ENCODE data around the gene LINGO4. TPM values are rescaled to one million over a fixed set of nuclear protein-coding genes. Genes with fewer than 3 reads are reported as not detected.

The LINGO4 gene
- total RNA-seq, 2 donors from 2014 or later = 0.12 to 0.13 TPM

DNA sequence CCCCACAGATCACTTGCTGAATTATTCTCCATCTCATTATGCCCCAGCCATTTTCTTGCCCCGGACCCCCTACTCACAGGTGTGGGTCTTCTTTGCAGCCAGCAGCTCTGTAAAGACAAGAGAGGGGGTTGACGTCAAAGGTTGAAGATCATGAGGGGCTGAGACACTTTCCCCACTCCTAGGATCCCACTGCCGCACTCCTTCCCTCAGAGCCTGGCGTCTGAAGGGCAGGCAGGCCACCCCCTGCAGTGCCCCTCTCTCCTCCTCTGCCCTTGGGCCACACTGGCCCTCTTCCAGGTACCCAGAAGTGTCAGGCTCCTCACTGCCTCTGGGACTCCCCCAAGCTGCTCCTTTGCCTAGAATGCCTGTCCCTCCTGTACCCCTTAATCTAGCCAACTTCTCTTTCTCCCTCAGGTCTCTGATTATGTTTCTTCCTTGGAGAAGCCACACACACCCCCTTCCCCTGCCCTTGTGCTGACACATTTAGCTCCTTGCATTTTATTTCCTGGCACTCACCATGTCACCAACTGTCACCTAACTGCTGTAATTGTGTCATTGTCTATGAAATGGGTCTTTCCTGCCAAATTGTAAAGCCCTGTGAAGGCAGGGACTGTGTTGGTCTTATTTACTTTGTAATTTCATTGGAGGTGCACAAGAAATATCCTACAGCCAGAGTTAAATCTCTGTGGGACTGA is 24.3 kb upstream of the LINGO4 start:
- Histone ChIP-seq H3K27me3 (no peaks in the 10 kb centered on the region), H3K9me3 (no peaks in the 10 kb centered on the region), H3K4me1 (peaks cover 14% of the 10 kb centered on the region), H3K36me3 (no peaks in the 10 kb centered on the region), H3K9ac (ENCODE audit: low read depth in 2 of 2, low read length in 2 of 2) (peak overlapping the region in 1 of 2 donors; percentile 47), H3K27ac (peak overlapping the region; percentile 2), H3K4me3 (no peak overlapping the region)
- DNase-seq = no peak
- intact Hi-C loops (cut with DNase I) = loop anchor here (10.0 kb wide), 2 partner anchors 135 to 235 kb away; no protein-coding TSS in a partner anchor
- TF ChIP-seq, protein P1, sequence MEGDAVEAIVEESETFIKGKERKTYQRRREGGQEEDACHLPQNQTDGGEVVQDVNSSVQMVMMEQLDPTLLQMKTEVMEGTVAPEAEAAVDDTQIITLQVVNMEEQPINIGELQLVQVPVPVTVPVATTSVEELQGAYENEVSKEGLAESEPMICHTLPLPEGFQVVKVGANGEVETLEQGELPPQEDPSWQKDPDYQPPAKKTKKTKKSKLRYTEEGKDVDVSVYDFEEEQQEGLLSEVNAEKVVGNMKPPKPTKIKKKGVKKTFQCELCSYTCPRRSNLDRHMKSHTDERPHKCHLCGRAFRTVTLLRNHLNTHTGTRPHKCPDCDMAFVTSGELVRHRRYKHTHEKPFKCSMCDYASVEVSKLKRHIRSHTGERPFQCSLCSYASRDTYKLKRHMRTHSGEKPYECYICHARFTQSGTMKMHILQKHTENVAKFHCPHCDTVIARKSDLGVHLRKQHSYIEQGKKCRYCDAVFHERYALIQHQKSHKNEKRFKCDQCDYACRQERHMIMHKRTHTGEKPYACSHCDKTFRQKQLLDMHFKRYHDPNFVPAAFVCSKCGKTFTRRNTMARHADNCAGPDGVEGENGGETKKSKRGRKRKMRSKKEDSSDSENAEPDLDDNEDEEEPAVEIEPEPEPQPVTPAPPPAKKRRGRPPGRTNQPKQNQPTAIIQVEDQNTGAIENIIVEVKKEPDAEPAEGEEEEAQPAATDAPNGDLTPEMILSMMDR (IDR thresholded peaks at IDR 0.05) = no peak

DNA sequence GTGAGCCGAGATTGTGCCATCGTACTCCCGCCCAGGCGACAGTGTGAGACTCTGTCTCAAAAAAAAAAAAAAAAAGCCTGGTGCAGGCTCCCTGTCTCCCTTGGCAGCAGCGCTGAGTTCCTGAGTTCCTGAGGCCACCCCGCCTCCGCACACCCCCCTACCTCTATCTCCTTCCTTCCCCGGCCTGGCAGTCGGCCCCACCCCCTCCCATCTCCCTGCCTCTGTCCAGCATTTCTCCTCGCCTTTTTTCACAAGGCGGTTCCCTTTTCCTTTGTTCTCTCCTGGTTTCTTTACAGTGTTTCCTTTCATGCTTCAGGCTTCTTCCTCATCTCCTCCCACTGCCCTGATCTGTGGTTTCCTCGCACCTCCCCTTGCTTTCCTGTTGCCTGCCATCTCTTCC is 23.7 kb upstream of the LINGO4 start:
- intact Hi-C loops (cut with DNase I) = no loop called here
- H3K4me1 ChIP-seq = peaks cover 14% of the 10 kb centered on the region
- H3K9me3 ChIP-seq = no peaks in the 10 kb centered on the region
- peak; percentile 57 for DNase-seq
- peak overlapping the region; percentile 2 for H3K27ac ChIP-seq
- no peak overlapping the region for H3K9ac ChIP-seq (ENCODE audit: low read depth in 2 of 2, low read length in 2 of 2)
- TF ChIP-seq, protein P1 (IDR thresholded peaks at IDR 0.05) = no peak
- no peaks in the 10 kb centered on the region for H3K36me3 ChIP-seq
- no peak overlapping the region for H3K4me3 ChIP-seq
- no peaks in the 10 kb centered on the region for H3K27me3 ChIP-seq

DNA sequence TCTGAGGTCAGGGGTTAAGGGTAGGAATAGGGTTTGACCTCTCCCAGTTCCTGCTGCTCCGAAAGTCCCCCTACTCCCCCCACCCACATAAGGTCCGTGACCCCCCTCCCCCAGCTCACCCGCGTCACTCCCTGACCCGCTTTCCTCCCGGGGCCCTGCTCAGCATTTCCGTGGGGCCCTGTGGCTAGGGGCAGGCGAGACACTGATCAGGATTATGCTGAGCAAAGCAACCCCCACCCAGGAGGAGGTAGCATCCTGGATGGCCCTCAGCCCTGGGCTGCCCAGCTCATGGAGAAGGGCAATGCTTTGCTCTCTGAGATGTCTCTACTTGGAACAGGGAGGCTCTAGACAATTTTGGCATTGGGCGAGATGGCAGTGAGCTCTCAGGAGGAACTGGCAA is 22.6 kb upstream of the LINGO4 start:
- TF ChIP-seq, protein P1 (IDR thresholded peaks at IDR 0.05) = no peak
- Histone ChIP-seq H3K4me1 (peaks cover 14% of the 10 kb centered on the region), H3K27ac (no peak overlapping the region), H3K4me3 (no peak overlapping the region), H3K9me3 (no peaks in the 10 kb centered on the region), H3K27me3 (no peaks in the 10 kb centered on the region), H3K36me3 (no peaks in the 10 kb centered on the region), H3K9ac (ENCODE audit: low read depth in 2 of 2, low read length in 2 of 2) (no peak overlapping the region)
- DNase-seq = no peak
- intact Hi-C loops (cut with DNase I) = no loop called here

DNA sequence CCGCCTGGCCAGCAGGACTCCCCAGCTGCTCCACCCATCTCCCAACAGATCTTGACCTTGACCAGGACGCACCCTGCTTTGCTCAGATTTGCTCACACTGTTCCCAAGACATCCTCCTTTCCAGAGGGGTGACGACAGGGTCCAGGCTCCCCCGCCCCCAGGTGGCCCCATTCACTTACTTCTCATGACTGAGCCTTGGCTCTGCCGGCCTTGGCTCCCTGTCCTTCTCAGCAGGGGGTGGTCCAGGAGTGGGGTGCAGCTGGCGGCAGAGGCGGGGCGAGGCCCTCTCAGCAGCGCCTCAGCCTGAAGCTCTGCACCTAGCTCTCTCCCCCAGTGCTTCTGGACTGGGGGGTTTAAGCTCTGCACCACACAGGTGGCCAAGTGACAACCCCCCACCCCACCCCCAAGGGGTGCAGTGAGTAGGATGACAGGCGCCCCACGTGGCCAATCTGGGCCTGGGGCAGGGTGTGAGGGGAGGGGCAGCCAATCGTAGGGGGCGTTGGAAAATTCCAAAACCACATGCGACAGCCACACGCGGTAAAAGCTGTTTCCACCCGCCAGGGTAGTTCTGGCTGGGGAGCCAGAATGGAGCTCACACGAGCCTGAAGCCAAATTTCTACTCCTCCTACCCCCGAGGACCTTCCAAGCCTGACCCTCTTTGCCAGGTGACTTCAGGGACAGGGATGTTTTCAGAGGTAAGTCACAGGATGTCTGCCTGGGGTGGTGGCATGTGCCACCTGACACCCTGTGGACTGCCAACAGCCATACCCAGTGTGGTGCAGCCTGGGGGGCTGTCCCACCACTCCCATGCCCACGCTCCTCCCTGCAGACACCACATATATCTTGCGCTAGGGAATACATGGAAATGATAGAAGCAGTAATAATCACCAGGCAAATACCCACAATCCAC is 20.8 kb upstream of the LINGO4 start:
- intact Hi-C loops (cut with DNase I) = no loop called here
- peak; percentile 36 for DNase-seq

GRCh38 chr1:151825204-151825603 is 20.0 kb upstream of the LINGO4 start:
- Histone ChIP-seq H3K4me3 (no peak overlapping the region), H3K36me3 (no peaks in the 10 kb centered on the region), H3K27me3 (no peaks in the 10 kb centered on the region), H3K9ac (ENCODE audit: low read depth in 2 of 2, low read length in 2 of 2) (no peak overlapping the region), H3K9me3 (no peaks in the 10 kb centered on the region), H3K27ac (no peak overlapping the region), H3K4me1 (peaks cover 4% of the 10 kb centered on the region)
- TF ChIP-seq, protein P1 (IDR thresholded peaks at IDR 0.05) = no peak
- intact Hi-C loops (cut with DNase I) = no loop called here
- DNase-seq = no peak

More for the DNA sequence above, 20.8 kb upstream of the LINGO4 start:
- no peaks in the 10 kb centered on the region for H3K9me3 ChIP-seq
- no peak overlapping the region for H3K4me3 ChIP-seq
- no peak overlapping the region for H3K9ac ChIP-seq (ENCODE audit: low read depth in 2 of 2, low read length in 2 of 2)
- peaks cover 4% of the 10 kb centered on the region for H3K4me1 ChIP-seq
- H3K27ac ChIP-seq = no peak overlapping the region
- H3K36me3 ChIP-seq = no peaks in the 10 kb centered on the region
- TF ChIP-seq, protein P1 (IDR thresholded peaks at IDR 0.05) = no peak
- H3K27me3 ChIP-seq = no peaks in the 10 kb centered on the region

Measured in colonic mucosa (tissue), 4 donors.